Panc1 (cell line): Measurements from ENCODE around the gene PEF1. TPM values are rescaled to one million over a fixed set of nuclear protein-coding genes. Genes with fewer than 3 reads are reported as not detected.

Source experiments
- ATAC-seq: fragments of 200-7000 bp; cut with Tn5 transposase; 2 replicates; pipeline ENCODE4 v1.9.1; 2020; ENCODE audit warnings: mild to moderate bottlenecking, moderate library complexity
- BruUV-seq: library from RNA; stranded (reverse); fragments of 400-500 nt; replicated peaks from 2 replicates; lab custom pipeline; 2021; lab: Mats Ljungman, UMichigan
- CTCF ChIA-PET: fragments of 300-600 bp; sonication (Branson Sonifier 250); formaldehyde crosslinking; loops from one replicate; lab custom pipeline; 2022; ENCODE audit warnings: antibody characterized with exemption; lab: Charles Lee
- POLR2A ChIA-PET: fragments of 300-600 bp; sonication (Branson Sonifier 250); formaldehyde crosslinking; loops from one replicate; lab custom pipeline; 2022; ENCODE audit warnings: antibody characterized with exemption; lab: Charles Lee
- DNase-seq: peaks from one replicate; pipeline ENCODE4 v3.0.0-alpha.2; 2010; ENCODE audit warnings: low read depth, low spot score
- H3K27ac ChIP-seq: 2 replicates; pipeline ENCODE4 v1.5.1; 2011; ENCODE audit warnings: mild to moderate bottlenecking, low read length, inconsistent platforms
- H3K27me3 ChIP-seq: fragments of 200-500 bp; sonication (Bioruptor generic); 2 replicates; pipeline ENCODE4 v1.6.0; 2014; ENCODE audit warnings: low read length, inconsistent platforms; ENCODE audit not compliant: control insufficient read depth, insufficient read depth
- H3K36me3 ChIP-seq: fragments of 200-500 bp; sonication (Bioruptor generic); 2 replicates; pipeline ENCODE4 v1.5.1; 2014; ENCODE audit warnings: inconsistent platforms, mild to moderate bottlenecking, low read length, moderate library complexity; ENCODE audit not compliant: control insufficient read depth, insufficient read depth
- H3K4me1 ChIP-seq: 2 replicates; pipeline ENCODE4 v1.5.1; 2011; ENCODE audit warnings: inconsistent platforms, mild to moderate bottlenecking, low read length, moderate library complexity; ENCODE audit not compliant: control insufficient read depth, insufficient read depth
- H3K4me3 ChIP-seq, 2 experiments: 2 replicates each; pipeline ENCODE4 v1.5.1; 2011 to 2012; ENCODE audit warnings: low read depth in 2 of 2, low read length in 2 of 2, mild to moderate bottlenecking in 2 of 2, inconsistent platforms in 1 of 2, moderate library complexity in 1 of 2
- H3K9me3 ChIP-seq: fragments of 200-500 bp; sonication (Bioruptor generic); 2 replicates; pipeline ENCODE4 v1.5.1; 2014; ENCODE audit warnings: low read depth, mild to moderate bottlenecking, inconsistent platforms, low read length, moderate library complexity; ENCODE audit not compliant: control insufficient read depth, insufficient read depth
- CTCF ChIP-seq: fragments of 450-650 bp; IDR thresholded peaks from 2 replicates; pipeline ENCODE4 v1.5.1; 2017; ENCODE audit warnings: mild to moderate bottlenecking
- POLR2AphosphoS5 ChIP-seq: IDR thresholded peaks from 2 replicates; pipeline ENCODE4 v1.6.1; 2012; ENCODE audit warnings: mild to moderate bottlenecking, low read depth, low read length, moderate library complexity
- SIN3A ChIP-seq: IDR thresholded peaks from 2 replicates; pipeline ENCODE4 v1.6.1; 2012; ENCODE audit warnings: low read depth, mild to moderate bottlenecking, low read length, moderate library complexity, borderline replicate concordance; ENCODE audit not compliant: insufficient read depth
- TCF7L2 ChIP-seq: IDR thresholded peaks from 2 replicates; pipeline ENCODE4 v1.6.1; 2011; ENCODE audit warnings: mild to moderate bottlenecking, low read depth, low read length, inconsistent platforms
- in situ Hi-C: cut with HindIII; loops from 2 replicates; pipeline ENCODE4 v1.10.0; 2016; ENCODE audit warnings: low sequenced_read_pairs, low pct_unique_long_range_greater_than_20kb
- intact Hi-C: fragments of 100-400 bp; cut with micrococcal nuclease; formaldehyde crosslinking; loops from one replicate; pipeline ENCODE4 v1.10.0; 2022; ENCODE audit not compliant: unreplicated experiment
- total RNA-seq: library from RNA; stranded (reverse); gene quantifications from one replicate; pipeline ENCODE4 v1.2.1, GENCODE V29; 2021; ENCODE audit not compliant: unreplicated experiment
- TF ChIP-seq, protein P1 (sequence below), 2 experiments: IDR thresholded peaks; 2 replicates each; pipeline ENCODE4 v1.6.1; 2011 to 2012; ENCODE audit warnings: low read depth in 2 of 2, control low read depth in 1 of 2, low read length in 1 of 2, mild to moderate bottlenecking in 1 of 2, moderate library complexity in 1 of 2; ENCODE audit not compliant: insufficient read depth in 1 of 2

Gene PEF1
- total RNA-seq, 1 experiment from 2014 or later, result 58.4 TPM

DNA sequence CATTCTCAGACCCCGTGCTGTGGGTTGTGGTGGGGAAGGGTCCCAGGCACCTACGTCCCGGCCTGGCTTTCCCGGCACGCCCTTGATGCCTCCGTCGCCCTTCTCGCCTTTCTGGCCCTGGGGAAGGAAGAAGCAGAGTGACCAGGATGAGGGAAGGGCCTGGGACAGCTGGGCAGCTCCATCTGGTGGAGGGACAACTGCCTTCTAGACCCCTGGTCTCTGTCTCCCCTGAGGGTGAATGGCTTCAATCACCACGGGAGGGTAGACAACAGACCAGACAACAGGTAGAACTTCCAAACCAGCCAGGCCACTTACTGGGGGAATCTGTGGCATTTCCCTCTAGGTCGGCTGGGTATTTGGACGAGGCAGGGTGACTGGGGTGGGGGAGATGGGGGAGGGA, 47.3 kb upstream of the PEF1 start:
- intact Hi-C loops (no loop called here), in situ Hi-C loops (no loop called here)
- DNase-seq (no peak), ATAC-seq (peak; percentile 49)
- no peak overlapping the region for H3K4me3 ChIP-seq
- H3K27ac ChIP-seq, result no peak overlapping the region
- H3K36me3 ChIP-seq, result no peaks in the 10 kb centered on the region
- H3K9me3 ChIP-seq, result no peaks in the 10 kb centered on the region
- TF ChIP-seq CTCF (no peak), TCF7L2 (no peak), POLR2AphosphoS5 (no peak), SIN3A (no peak)
- TF ChIP-seq, protein P1, sequence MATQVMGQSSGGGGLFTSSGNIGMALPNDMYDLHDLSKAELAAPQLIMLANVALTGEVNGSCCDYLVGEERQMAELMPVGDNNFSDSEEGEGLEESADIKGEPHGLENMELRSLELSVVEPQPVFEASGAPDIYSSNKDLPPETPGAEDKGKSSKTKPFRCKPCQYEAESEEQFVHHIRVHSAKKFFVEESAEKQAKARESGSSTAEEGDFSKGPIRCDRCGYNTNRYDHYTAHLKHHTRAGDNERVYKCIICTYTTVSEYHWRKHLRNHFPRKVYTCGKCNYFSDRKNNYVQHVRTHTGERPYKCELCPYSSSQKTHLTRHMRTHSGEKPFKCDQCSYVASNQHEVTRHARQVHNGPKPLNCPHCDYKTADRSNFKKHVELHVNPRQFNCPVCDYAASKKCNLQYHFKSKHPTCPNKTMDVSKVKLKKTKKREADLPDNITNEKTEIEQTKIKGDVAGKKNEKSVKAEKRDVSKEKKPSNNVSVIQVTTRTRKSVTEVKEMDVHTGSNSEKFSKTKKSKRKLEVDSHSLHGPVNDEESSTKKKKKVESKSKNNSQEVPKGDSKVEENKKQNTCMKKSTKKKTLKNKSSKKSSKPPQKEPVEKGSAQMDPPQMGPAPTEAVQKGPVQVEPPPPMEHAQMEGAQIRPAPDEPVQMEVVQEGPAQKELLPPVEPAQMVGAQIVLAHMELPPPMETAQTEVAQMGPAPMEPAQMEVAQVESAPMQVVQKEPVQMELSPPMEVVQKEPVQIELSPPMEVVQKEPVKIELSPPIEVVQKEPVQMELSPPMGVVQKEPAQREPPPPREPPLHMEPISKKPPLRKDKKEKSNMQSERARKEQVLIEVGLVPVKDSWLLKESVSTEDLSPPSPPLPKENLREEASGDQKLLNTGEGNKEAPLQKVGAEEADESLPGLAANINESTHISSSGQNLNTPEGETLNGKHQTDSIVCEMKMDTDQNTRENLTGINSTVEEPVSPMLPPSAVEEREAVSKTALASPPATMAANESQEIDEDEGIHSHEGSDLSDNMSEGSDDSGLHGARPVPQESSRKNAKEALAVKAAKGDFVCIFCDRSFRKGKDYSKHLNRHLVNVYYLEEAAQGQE (IDR thresholded peaks at IDR 0.05; ENCODE audit: insufficient read depth in 1 of 2, low read depth in 2 of 2, low read length in 1 of 2), result no peak
- H3K27me3 ChIP-seq, result no peaks in the 10 kb centered on the region
- CTCF ChIA-PET, result interaction anchor here (0.5 kb wide), 1 partner anchor 30 kb away, joined by 3 read pairs; no protein-coding TSS in a partner anchor
- peaks cover 26% of the 10 kb centered on the region for H3K4me1 ChIP-seq
- POLR2A ChIA-PET, result no interaction called here
- BruUV-seq, result no TSS peak

DNA sequence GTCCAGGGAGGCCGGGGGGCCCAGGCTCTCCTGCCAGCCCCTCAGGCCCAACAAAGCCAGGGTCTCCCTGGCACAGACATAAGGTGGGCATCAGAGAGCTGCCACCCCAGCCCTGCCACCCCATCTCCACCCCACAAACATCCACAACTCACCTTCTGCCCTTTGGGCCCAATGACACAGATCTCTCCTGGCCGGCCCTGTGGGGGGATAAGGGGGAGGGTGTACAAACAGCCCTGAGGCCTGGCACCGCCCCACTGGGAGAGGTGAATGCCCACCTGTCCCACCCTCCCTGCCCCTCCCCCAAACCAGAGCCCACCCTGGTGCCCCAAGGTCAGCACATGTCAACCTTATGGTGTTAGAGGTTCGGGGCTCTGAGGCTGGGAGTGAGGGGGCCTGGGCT, 46.8 kb upstream of the PEF1 start:
- POLR2A ChIA-PET, result no interaction called here
- Histone ChIP-seq H3K27ac (no peak overlapping the region), H3K9me3 (no peaks in the 10 kb centered on the region), H3K4me3 (no peak overlapping the region), H3K27me3 (no peaks in the 10 kb centered on the region), H3K36me3 (no peaks in the 10 kb centered on the region), H3K4me1 (peaks cover 26% of the 10 kb centered on the region)
- in situ Hi-C loops (no loop called here), intact Hi-C loops (no loop called here)
- no TSS peak for BruUV-seq
- TF ChIP-seq TCF7L2 (no peak), CTCF (no peak), SIN3A (no peak), POLR2AphosphoS5 (no peak)
- TF ChIP-seq, protein P1 (IDR thresholded peaks at IDR 0.05; ENCODE audit: insufficient read depth in 1 of 2, low read depth in 2 of 2, low read length in 1 of 2), result no peak
- CTCF ChIA-PET, result interaction anchor here (0.5 to 0.7 kb wide), 2 partner anchors 30 to 442 kb away, joined by 3 read pairs; no protein-coding TSS in a partner anchor
- no peak for ATAC-seq
- no peak for DNase-seq
